SK-N-SH treated with all-trans-retinoic acid at 6 μM for 48 hours (cell line): ENCODE data around the gene LYRM1.

Source experiments
- CSDC2 ChIP-seq: fragments of 250-450 bp; sonication (Bioruptor Pico); IDR thresholded peaks from 2 replicates; pipeline ENCODE4 v1.5.0; 2020; ENCODE audit warnings: mild to moderate bottlenecking, moderate library complexity
- ESRRG ChIP-seq: fragments of 250-450 bp; sonication (Bioruptor Pico); IDR thresholded peaks from 2 replicates; pipeline ENCODE4 v1.6.1; 2021; ENCODE audit warnings: mild to moderate bottlenecking
- OSR1 ChIP-seq: fragments of 250-450 bp; sonication (Bioruptor Pico); IDR thresholded peaks from 2 replicates; pipeline ENCODE4 v1.8.0; 2022; ENCODE audit warnings: moderate library complexity, mild to moderate bottlenecking, inconsistent platforms
- RARB ChIP-seq: fragments of 250-450 bp; sonication (Bioruptor Pico); IDR thresholded peaks from 2 replicates; pipeline ENCODE4 v1.8.0; 2021; ENCODE audit warnings: mild to moderate bottlenecking, moderate library complexity
- TOX ChIP-seq: fragments of 250-450 bp; sonication (Bioruptor Pico); IDR thresholded peaks from 2 replicates; pipeline ENCODE4 v1.8.0; 2021; ENCODE audit warnings: mild to moderate bottlenecking, moderate library complexity, borderline replicate concordance
- ZFP3 ChIP-seq: fragments of 250-450 bp; sonication (Bioruptor Pico); IDR thresholded peaks from 2 replicates; pipeline ENCODE4 v1.5.0; 2020; ENCODE audit warnings: mild to moderate bottlenecking, moderate library complexity
- ZNF8 ChIP-seq: fragments of 450-650 bp; formaldehyde crosslinking; IDR thresholded peaks from 2 replicates; pipeline ENCODE4 v1.5.0; 2020; ENCODE audit warnings: mild to moderate bottlenecking, moderate library complexity
- TF ChIP-seq, protein P1 (sequence below): fragments of 250-450 bp; sonication (Bioruptor Pico); IDR thresholded peaks from 2 replicates; pipeline ENCODE4 v1.5.0; 2020; ENCODE audit warnings: mild to moderate bottlenecking, moderate library complexity

DNA sequence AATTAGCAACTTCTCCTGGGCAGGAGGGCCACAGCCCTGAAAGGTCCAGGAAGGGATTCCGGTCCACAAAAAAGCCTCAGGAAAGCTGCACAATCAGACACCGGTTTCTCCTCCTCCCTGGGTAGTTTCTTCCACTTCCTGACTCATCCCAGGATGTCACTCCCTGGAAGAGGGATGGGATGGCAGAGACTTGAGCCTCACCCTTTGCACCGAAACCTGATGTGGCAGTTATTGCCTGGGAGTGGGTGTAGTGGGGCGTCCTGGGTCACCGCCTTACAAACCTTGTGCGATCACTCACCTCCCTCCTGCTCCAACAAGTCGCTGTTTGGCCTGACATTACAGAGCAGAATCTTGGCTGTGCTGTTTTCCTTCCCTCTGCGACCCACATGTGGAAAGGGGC, 70.8 kb downstream of the LYRM1 start:
- no peak for TF ChIP-seq TOX (CRISPR knock-in tag)
- no peak for TF ChIP-seq RARB
- TF ChIP-seq CSDC2 (CRISPR knock-in tag) = no peak
- no peak for TF ChIP-seq OSR1 (CRISPR knock-in tag)
- TF ChIP-seq ZFP3 = no peak
- no peak for TF ChIP-seq ZNF8 (CRISPR knock-in tag)
- TF ChIP-seq, protein P1, sequence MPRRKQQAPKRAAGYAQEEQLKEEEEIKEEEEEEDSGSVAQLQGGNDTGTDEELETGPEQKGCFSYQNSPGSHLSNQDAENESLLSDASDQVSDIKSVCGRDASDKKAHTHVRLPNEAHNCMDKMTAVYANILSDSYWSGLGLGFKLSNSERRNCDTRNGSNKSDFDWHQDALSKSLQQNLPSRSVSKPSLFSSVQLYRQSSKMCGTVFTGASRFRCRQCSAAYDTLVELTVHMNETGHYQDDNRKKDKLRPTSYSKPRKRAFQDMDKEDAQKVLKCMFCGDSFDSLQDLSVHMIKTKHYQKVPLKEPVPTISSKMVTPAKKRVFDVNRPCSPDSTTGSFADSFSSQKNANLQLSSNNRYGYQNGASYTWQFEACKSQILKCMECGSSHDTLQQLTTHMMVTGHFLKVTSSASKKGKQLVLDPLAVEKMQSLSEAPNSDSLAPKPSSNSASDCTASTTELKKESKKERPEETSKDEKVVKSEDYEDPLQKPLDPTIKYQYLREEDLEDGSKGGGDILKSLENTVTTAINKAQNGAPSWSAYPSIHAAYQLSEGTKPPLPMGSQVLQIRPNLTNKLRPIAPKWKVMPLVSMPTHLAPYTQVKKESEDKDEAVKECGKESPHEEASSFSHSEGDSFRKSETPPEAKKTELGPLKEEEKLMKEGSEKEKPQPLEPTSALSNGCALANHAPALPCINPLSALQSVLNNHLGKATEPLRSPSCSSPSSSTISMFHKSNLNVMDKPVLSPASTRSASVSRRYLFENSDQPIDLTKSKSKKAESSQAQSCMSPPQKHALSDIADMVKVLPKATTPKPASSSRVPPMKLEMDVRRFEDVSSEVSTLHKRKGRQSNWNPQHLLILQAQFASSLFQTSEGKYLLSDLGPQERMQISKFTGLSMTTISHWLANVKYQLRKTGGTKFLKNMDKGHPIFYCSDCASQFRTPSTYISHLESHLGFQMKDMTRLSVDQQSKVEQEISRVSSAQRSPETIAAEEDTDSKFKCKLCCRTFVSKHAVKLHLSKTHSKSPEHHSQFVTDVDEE (CRISPR knock-in tag) = no peak
- TF ChIP-seq ESRRG = no peak
